ENCODE data around the gene TIMM23.

GRCh38 chr10:46001187-46001756, 29.0 kb downstream of the TIMM23 start:
- TF ChIP-seq POLR2AphosphoS5 (IDR thresholded peaks at IDR 0.05) = peak in 1 of 3 donors; percentile 7
- TF ChIP-seq POLR2A (IDR thresholded peaks at IDR 0.05) = no peak
- no peak for TF ChIP-seq CTCF (IDR thresholded peaks at IDR 0.05 in 8 of 11, conservative IDR thresholded peaks at IDR 0.05 in 3 of 11)

Measured in spleen (tissue), 7 donors.